Ishikawa (cell line): ENCODE results near the gene ARMC2.

Experiments
- CEBPB ChIP-seq: IDR thresholded peaks from 2 replicates; pipeline ENCODE4 v1.6.1; 2012
- CREB1 ChIP-seq: IDR thresholded peaks from 2 replicates; pipeline ENCODE4 v1.6.1; 2012; ENCODE audit warnings: low read depth
- EGR1 ChIP-seq: IDR thresholded peaks from 2 replicates; pipeline ENCODE4 v1.6.1; 2012
- EP300 ChIP-seq: IDR thresholded peaks from 2 replicates; pipeline ENCODE4 v1.6.1; 2012; ENCODE audit warnings: borderline replicate concordance
- FOXM1 ChIP-seq: IDR thresholded peaks from 2 replicates; pipeline ENCODE4 v1.6.1; 2012; ENCODE audit warnings: low read depth, borderline replicate concordance
- NFIC ChIP-seq: IDR thresholded peaks from 2 replicates; pipeline ENCODE4 v1.6.1; 2012
- RAD21 ChIP-seq: IDR thresholded peaks from 2 replicates; pipeline ENCODE4 v1.6.1; 2012; ENCODE audit warnings: low read depth
- REST ChIP-seq: IDR thresholded peaks from 2 replicates; pipeline ENCODE4 v1.6.1; 2012; ENCODE audit warnings: low read depth, mild to moderate bottlenecking
- TAF1 ChIP-seq: IDR thresholded peaks from 2 replicates; pipeline ENCODE4 v1.6.1; 2012; ENCODE audit warnings: low read depth, mild to moderate bottlenecking
- TCF12 ChIP-seq: IDR thresholded peaks from 2 replicates; pipeline ENCODE4 v1.6.1; 2012; ENCODE audit warnings: low read depth
- TEAD4 ChIP-seq: IDR thresholded peaks from 2 replicates; pipeline ENCODE4 v1.6.1; 2012
- USF1 ChIP-seq: IDR thresholded peaks from 2 replicates; pipeline ENCODE4 v1.6.1; 2012
- YY1 ChIP-seq: IDR thresholded peaks from 2 replicates; pipeline ENCODE4 v1.6.1; 2012; ENCODE audit warnings: low read depth
- ZBTB7A ChIP-seq: IDR thresholded peaks from 2 replicates; pipeline ENCODE4 v1.6.1; 2012; ENCODE audit warnings: low read depth
- TF ChIP-seq, protein P1 (sequence below): IDR thresholded peaks from 2 replicates; pipeline ENCODE4 v1.6.1; 2012

The ARMC2 gene

GRCh38 chr6:108872575-108872974 is 24.4 kb downstream of the ARMC2 start:
- TF ChIP-seq YY1: no peak
- no peak for TF ChIP-seq USF1
- no peak for TF ChIP-seq NFIC
- no peak for TF ChIP-seq TCF12
- no peak for TF ChIP-seq EGR1
- TF ChIP-seq, protein P1, sequence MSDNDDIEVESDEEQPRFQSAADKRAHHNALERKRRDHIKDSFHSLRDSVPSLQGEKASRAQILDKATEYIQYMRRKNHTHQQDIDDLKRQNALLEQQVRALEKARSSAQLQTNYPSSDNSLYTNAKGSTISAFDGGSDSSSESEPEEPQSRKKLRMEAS: no peak
- no peak for TF ChIP-seq ZBTB7A
- TF ChIP-seq TEAD4: no peak
- TF ChIP-seq FOXM1: no peak
- TF ChIP-seq EP300: no peak
- no peak for TF ChIP-seq TAF1
- TF ChIP-seq RAD21: no peak
- no peak for TF ChIP-seq CREB1

DNA sequence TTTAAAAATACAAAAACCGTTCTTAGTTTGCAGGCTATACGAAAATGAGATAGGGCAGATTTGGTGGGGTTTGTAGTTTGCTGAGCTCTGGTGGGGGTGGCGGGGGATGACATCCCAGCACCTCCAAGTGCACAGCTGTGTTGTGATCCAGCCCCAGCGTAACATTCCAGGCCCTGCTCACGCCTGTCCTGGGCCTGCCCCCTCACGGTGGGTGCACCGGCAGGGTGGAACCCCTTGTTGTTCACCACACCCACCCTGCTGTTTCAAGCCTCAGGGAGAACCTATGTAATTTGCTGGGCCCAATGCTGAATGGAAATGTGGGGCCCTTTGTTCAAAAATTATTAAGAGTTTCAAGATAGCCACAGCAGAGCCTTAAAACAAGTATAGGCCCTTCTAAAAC is 25.0 kb downstream of the ARMC2 start:
- TF ChIP-seq FOXM1: no peak
- TF ChIP-seq, protein P1: no peak
- TF ChIP-seq ZBTB7A: no peak
- TF ChIP-seq TCF12: no peak
- no peak for TF ChIP-seq CREB1
- TF ChIP-seq EP300: no peak
- TF ChIP-seq USF1: no peak
- TF ChIP-seq NFIC: no peak
- TF ChIP-seq EGR1: no peak
- TF ChIP-seq RAD21: no peak
- no peak for TF ChIP-seq TAF1
- TF ChIP-seq REST: no peak
- no peak for TF ChIP-seq TEAD4

- TF ChIP-seq TAF1 (no peak), EGR1 (no peak), RAD21 (no peak), NFIC (no peak), EP300 (no peak), REST (no peak), YY1 (no peak), TEAD4 (no peak), ZBTB7A (no peak), TCF12 (no peak), CEBPB (no peak)
- TF ChIP-seq, protein P1: no peak
Observed at GRCh38 chr6:108873971-108874370, 25.7 kb downstream of the ARMC2 start.

- TF ChIP-seq TCF12: no peak
- TF ChIP-seq REST: no peak
- TF ChIP-seq RAD21: no peak
- no peak for TF ChIP-seq CEBPB
- TF ChIP-seq NFIC: no peak
- TF ChIP-seq YY1: no peak
- no peak for TF ChIP-seq EGR1
- TF ChIP-seq CREB1: no peak
- TF ChIP-seq EP300: no peak
- no peak for TF ChIP-seq ZBTB7A
- TF ChIP-seq FOXM1: no peak
- no peak for TF ChIP-seq USF1
- TF ChIP-seq TAF1: no peak
- no peak for TF ChIP-seq TEAD4
- TF ChIP-seq, protein P1: no peak
Observed at GRCh38 chr6:108874470-108875160, 26.4 kb downstream of the ARMC2 start.
